NCI-H1417 treated with DMSO at 0.1 percent for 48 hours (cell line): ENCODE data around the gene XKRX.

Experiments used
- DNase-seq: peaks from one replicate; lab custom pipeline; 2025; lab: John Stamatoyannopoulos, UW

XKRX gene

DNA sequence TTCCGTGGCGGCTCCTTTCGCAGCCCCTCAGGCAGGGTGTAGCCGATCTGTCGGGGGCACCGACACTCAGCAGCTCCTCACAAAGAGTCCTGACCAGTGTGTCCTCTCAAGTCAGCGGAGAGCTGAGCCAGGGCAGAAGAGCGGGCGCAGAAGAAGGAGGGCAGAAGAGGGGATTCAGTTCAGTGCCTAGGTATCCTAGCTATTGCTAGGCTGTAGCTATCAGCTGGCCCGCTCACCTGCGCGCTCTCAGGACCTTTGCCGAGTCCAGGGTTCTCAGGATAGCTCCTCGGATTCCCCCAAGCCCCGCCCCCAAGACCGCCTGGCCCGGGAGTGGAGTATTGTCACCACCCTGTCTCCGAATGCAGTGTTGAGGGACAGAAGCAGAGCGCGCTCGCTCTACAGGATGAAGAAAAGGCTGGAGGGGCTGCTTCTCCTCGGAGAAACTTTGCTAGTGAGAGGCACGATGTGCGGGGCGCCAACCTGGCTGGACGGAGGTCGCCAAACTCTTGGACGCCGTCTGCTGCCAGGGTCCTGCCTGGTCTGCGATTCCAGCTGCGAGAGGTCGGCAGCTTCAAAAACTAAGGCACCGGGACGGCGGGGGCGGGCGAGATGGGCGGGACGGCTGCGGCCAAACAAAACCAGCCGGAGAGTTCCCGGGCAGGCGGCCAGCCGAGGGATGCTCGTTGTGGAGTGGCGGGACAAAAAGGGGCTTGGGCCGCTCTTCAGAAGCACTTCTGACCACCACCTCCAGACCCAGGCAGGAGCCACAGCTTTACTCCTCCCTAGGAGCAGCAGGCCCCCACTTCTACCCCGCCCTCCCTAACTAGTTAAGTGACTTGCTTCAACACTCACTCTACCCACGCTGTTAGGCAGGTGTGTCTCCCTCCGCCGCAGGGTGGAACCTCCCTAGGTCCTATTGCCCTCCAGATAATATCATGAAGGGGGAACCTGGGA is at the start of gene XKRX:
XKRX (minus strand) TSS at position 258 of the 954 bp plus-strand sequence. CDS start 613 bp downstream, outside the sequence.
- DNase-seq, result no peak

GRCh38 chrX:100976211-100976610 is 47.5 kb upstream of the XKRX start:
- DNase-seq, result no peak

DNA sequence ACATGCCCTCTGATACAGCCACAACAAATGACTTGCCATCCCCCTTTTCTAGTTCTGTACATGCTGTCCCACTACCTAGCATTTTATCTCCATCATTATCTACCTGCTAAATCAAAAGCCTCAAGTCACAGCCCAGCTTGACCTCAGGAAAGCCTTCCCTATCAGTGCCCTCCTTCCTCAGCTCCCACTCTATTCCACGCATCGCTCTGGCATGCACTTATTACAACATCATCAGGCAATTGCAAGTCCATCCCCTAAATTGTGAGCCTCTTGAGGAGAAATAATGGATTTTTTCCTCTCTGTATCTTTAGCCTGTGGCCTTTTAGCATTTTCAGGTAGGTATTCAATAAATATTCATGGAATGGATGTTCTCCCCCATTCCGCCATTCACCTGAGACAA is 46.5 kb upstream of the XKRX start:
- no peak for DNase-seq

- DNase-seq, result no peak
Measured at GRCh38 chrX:100973411-100973810, 44.7 kb upstream of the XKRX start.

DNA sequence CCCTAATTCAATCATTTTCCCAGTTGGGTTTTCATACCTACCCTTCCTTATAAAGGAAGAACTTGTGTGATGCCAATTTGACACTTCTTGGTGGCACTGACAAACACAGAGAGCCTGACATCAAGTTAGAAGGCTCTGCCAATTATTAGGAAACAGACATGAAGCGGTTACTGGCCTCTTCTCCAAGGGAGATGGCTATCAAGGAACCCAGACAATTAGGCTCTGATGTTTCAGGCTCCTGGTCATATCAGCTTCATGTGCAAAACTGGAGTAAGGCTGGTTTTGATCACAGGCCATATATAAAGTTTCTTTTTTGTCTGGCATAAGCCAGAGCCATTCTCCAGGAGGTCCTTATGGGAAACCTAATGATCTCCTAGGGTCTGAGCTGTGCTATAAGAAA is 41.2 kb upstream of the XKRX start:
- no peak for DNase-seq

DNA sequence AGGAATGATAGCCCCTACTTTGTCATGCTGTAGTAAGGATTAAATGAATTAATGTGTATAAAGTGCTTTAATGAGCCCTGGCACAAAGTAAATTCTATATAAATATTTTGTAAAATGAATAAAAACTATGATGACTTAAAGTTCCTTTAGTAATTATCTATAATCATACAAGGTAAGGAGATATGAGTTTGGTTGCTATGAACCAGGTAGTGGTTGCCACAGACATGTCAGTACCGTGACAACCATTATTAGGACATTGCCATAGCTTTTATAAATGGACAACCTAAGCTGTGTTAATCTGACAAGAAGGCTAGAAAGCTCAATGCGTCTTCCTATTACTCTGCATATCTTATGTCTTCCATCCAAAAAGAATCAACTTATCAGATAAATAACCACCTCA is 40.7 kb upstream of the XKRX start, which contains the start of gene ARL13A:
ARL13A (plus strand) TSS at position 301 of the 400 bp plus-strand sequence. CDS start 3,982 bp downstream, outside the sequence.
- DNase-seq, result no peak

DNA sequence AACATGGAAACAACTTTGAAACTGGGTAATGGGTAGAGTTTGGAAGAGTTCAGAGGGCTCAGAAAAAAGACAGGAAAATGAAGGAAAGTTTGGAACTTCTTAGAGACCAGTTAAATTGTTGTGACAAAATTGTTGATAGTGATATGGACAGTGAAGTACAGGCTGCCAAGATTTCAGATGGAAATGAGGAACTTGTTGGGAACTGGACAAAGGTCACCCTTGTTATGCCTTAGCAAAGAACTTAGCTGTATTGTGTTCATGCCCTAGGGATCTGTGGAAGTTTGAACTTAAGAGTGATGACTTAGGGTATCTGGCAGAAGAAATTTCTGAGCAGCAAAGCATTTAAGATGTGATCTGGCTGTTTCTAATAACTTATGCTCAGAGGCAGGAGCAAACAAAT is 35.6 kb upstream of the XKRX start:
- no peak for DNase-seq

DNA sequence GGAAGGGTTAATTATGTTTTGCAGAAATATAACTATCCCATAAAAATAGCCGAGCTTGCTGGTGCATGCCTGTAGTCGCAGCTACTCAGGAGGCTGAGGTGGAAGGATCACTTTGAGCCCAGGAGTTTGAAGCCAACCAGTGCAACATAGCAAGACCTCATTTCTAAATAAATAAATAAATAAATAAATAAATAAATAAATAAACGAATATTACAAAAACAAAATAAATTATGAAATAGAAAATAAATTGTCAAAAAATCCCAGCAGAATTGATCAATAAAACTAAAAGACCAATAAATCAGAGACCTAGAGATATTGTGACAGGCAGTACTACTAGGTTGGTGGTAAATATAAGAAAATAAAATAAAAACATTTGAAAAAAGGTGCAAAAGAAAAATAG is 34.1 kb upstream of the XKRX start:
- no peak for DNase-seq

GRCh38 chrX:100948557-100948956 is 19.8 kb upstream of the XKRX start:
- no peak for DNase-seq

DNA sequence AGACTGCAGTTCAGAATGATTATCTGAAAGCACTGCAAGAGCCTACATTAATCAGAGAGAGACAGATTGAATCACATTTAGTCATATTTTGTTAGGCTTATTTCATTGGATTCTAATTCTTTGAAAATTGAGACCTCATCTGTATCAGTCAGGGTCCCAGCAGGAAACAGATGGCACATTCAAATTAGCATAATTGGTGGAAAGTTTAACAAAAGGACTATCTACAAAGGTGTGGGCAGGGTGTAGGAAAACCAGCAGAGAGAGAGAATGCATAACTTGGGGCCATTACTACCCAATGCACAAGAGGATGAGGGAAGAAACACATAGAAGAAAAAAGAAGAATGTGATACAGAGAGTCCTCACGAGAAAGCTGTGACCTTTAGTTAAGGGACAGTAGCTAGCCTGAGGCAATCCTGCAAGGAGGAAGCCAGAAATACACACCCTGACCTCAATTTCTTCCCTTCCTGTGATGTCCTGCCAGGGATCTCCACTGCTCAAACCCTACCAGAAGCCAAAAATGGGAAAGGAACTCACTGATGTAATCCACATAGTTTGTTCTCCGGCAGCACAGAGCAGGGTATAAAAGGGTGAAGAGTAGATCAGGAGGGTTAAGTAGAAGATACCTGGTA is 17.7 kb upstream of the XKRX start:
- no peak for DNase-seq

- no peak for DNase-seq
Measured at GRCh38 chrX:100944601-100945000, 15.9 kb upstream of the XKRX start.

DNA sequence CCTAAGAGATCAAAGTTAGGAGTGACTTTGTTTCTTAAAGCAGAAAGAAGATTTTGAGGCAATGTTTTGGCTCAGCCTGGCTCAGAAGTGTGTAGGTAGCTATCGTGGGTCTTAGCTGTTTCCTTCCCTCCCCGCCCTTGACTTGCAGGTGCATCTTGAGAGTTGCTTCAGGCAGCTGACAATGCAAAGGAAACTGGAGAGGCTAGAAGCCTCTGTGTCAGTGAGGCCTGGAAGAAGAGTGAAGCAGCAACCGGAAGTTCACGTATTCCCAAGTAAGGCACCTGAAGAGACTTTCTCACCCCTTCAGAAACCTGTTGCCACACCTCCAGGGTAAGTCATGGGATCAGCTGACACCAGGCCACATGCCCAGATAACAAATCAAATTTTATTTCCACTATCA is 10.6 kb upstream of the XKRX start:
- DNase-seq, result no peak

DNA sequence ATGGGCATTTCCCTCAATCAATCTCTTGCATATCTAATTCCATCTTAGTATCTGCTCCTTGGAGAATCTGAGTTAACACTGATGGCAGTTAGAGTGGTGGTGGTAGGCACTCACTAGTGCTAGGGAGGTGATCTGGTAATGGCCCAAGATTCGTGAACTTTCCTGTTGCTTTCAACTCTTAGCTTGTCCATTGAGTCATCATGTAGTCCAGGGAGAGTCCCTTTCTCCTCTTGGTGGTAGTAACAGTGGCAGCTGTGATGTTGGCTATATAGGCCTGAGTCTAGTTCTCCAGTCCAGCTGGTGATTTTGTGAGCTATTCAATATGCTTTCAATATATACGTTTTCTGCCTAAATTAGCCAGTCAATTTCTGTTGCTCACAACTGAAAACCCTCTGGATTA is 7.0 kb upstream of the XKRX start:
- DNase-seq, result no peak

DNA sequence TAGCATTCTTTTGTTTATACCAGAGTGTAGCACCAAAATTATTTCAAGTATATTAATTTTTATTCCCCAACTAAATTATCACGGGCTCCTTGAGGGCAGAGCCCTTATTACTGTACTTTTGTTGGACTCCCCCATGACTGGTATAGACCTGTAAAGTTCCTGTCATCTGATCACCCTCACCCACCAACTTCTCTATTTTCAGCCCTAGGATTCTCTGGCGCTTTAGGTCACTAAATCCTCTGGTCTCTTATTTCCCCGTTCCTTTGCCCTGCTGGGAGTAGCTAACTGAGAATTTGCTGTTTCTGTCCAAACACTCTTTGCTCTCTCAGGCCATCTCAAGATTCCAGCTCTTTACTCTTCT is 3.2 kb upstream of the XKRX start:
- no peak for DNase-seq

- no peak for DNase-seq
Measured at GRCh38 chrX:100931218-100931924, 2.7 kb upstream of the XKRX start.

- no peak for DNase-seq
Measured at GRCh38 chrX:100926453-100926852, 2.3 kb downstream of the XKRX start.

DNA sequence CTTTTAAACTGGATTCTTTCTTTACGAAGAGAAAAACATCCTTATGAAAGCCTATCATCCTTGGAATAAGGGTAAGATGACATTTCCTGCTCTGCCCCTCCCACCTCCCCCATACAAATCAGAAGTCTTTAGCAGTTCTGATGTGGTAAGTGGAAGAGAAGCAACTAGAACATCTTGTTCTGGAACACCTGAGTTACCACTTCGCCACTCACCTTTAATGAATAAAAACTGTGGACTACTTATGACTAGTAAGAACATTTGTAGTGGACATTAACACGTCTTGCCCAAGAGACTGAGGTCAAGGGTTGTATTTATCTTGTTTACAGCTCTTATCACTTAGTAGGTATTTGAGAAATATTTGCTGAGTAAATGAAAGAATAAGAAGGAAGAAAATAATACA is 4.3 kb downstream of the XKRX start:
- DNase-seq, result no peak

DNA sequence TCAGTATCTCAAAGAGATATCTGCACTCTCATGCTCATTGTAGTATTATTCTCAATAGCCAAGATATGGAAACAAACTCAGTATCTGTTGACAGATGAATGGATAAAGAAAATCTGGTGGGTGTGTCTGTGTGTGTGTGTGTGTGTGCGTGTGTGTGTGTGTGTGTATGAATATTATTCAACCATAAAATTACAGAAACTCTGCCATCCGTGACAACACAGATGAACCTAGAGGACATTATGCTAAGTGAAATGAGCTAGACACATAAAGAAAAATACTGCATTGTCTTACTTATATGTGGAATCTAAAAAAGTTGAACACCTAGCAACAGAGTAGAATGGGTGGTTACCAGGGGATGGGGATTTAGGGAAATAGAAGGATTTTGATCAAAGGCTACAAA is 13.2 kb downstream of the XKRX start:
- no peak for DNase-seq

DNA sequence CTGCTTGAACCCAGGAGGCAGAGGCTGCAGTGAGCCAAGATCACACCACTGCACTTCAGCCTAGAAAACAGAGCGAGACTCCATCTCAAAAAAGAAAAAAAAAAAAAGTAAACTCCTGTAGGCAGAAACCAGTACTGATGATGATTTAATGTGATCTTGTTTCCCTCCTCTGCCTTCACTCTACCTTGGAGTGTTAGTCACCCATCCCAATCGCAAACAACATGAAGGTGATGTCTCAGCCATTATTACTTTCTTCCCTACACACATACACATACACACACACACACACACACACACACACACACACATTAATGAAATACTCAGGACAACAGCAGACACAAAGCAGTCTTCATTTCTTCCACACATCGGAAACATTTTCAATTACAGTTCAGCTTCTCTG is 15.6 kb downstream of the XKRX start:
- no peak for DNase-seq

DNA sequence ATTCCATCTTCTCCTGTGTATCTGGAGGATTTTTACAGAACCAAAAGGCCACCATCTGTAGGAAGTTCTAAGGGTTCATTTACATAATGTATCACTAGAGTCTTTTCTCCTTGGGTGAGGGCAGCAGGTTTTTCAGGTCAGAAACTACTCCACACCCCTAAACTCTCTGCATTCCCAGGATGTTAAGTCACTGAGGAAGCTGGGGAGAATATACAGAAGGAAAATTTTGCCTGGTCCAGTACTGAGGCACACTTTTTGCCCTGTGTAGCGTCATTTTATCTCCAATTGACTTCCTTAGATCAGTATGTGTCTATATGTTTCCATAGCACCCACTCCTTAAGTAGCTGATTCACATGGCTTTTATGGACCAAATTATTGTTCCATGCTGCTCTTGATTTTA is 17.0 kb downstream of the XKRX start:
- DNase-seq, result no peak

DNA sequence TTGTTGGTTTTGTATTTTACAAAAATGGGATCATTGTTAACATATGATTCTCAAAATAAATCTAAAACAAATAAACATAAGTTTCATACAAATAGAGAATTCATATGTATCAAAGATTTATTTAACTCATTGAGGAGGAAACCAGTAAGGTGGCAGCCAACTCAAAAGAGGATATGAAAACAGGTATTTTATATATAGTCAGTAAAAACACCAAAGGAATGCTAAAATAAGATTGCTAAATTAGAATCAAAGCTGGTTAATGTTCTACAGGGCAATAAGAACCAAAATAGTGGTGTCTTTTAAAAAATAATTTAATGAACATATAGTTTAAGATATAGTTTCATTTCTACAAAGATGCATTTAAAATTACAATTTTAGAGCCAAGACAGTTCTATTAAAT is 23.1 kb downstream of the XKRX start:
- no peak for DNase-seq

GRCh38 chrX:100904433-100904832 is 24.3 kb downstream of the XKRX start:
- no peak for DNase-seq
